Neural crest cell (in vitro differentiated cells): Measurements from ENCODE around the gene ANTXRL. TPM values are rescaled to one million over a fixed set of nuclear protein-coding genes. Genes with fewer than 3 reads are reported as not detected.
"Not testable (repeated sequence)": the region's sequence is repeated elsewhere in the genome, so short reads cannot be mapped to it uniquely, and the experiment has no call there.

ENCODE experiments used
- DNase-seq: peaks from one replicate; pipeline ENCODE4 v3.0.0; 2021; ENCODE audit warnings: low read depth, mixed read lengths, low spot score
- H3K27ac Mint-ChIP-seq: one replicate; pipeline ENCODE4 v1.8.0; 2021; ENCODE audit warnings: mild to moderate bottlenecking, mixed read lengths; ENCODE audit not compliant: unreplicated experiment
- H3K27me3 Mint-ChIP-seq: 2 replicates; pipeline ENCODE4 v1.8.0; 2021; ENCODE audit warnings: low read depth, mild to moderate bottlenecking, mixed read lengths
- H3K36me3 Mint-ChIP-seq: 2 replicates; pipeline ENCODE4 v1.8.0; 2021; ENCODE audit warnings: low read depth, mild to moderate bottlenecking, mixed read lengths
- H3K4me1 Mint-ChIP-seq: 2 replicates; pipeline ENCODE4 v1.8.0; 2021; ENCODE audit warnings: mixed read lengths
- H3K4me3 Mint-ChIP-seq: one replicate; pipeline ENCODE4 v1.8.0; 2021; ENCODE audit warnings: mild to moderate bottlenecking, mixed read lengths
- H3K9me3 Mint-ChIP-seq: 2 replicates; pipeline ENCODE4 v1.8.0; 2021; ENCODE audit warnings: mixed read lengths
- CTCF ChIP-seq: fragments of 200-600 bp; sonication (generic); conservative IDR thresholded peaks from 2 replicates; pipeline ENCODE4 v1.5.0; 2021; ENCODE audit warnings: antibody characterized with exemption, mild to moderate bottlenecking
- total RNA-seq: library from RNA; stranded (reverse); gene quantifications from 2 replicates; pipeline ENCODE4 v1.2.1, GENCODE V29; 2021

ANTXRL gene
- total RNA-seq, 1 donor from 2014 or later, result not detected

- H3K4me1 Mint-ChIP-seq, result peaks cover 9% of the 10 kb centered on the region
- DNase-seq, result no peak
- H3K27ac Mint-ChIP-seq, result no peak overlapping the region
- no peak overlapping the region for H3K4me3 Mint-ChIP-seq
- no peaks in the 10 kb centered on the region for H3K9me3 Mint-ChIP-seq
- no peaks in the 10 kb centered on the region for H3K36me3 Mint-ChIP-seq
- H3K27me3 Mint-ChIP-seq, result peaks cover 3% of the 10 kb centered on the region
- no peak for TF ChIP-seq CTCF
Observed at GRCh38 chr10:46297406-46298204, 10.8 kb downstream of the ANTXRL start.

- Mint-ChIP-seq H3K9me3 (no peaks in the 10 kb centered on the region), H3K27me3 (peaks cover 2% of the 10 kb centered on the region), H3K27ac (peak overlapping the region; percentile 84), H3K36me3 (no peaks in the 10 kb centered on the region), H3K4me3 (no peak overlapping the region), H3K4me1 (no peaks in the 10 kb centered on the region)
- no peak for DNase-seq
- no peak for TF ChIP-seq CTCF
Observed at GRCh38 chr10:46298477-46299285, 11.9 kb downstream of the ANTXRL start.

DNA sequence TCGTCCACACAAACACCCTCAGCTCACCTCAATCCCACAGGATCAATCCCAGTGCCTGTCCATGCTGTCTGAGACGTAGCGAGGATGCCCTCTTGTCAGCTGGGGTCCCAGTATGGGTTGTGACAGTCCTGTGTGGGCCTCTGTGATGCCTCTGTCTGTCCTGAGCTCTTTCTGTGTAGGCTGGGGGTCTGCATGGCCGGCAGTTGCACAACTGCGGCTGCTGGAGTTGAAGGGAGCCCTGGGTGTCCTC is 12.4 kb downstream of the ANTXRL start:
- H3K27ac Mint-ChIP-seq, result no peak overlapping the region
- no peaks in the 10 kb centered on the region for H3K4me1 Mint-ChIP-seq
- H3K36me3 Mint-ChIP-seq, result no peaks in the 10 kb centered on the region
- no peak for DNase-seq
- H3K27me3 Mint-ChIP-seq, result peaks cover 2% of the 10 kb centered on the region
- H3K9me3 Mint-ChIP-seq, result no peaks in the 10 kb centered on the region
- no peak for TF ChIP-seq CTCF
- H3K4me3 Mint-ChIP-seq, result no peak overlapping the region

DNA sequence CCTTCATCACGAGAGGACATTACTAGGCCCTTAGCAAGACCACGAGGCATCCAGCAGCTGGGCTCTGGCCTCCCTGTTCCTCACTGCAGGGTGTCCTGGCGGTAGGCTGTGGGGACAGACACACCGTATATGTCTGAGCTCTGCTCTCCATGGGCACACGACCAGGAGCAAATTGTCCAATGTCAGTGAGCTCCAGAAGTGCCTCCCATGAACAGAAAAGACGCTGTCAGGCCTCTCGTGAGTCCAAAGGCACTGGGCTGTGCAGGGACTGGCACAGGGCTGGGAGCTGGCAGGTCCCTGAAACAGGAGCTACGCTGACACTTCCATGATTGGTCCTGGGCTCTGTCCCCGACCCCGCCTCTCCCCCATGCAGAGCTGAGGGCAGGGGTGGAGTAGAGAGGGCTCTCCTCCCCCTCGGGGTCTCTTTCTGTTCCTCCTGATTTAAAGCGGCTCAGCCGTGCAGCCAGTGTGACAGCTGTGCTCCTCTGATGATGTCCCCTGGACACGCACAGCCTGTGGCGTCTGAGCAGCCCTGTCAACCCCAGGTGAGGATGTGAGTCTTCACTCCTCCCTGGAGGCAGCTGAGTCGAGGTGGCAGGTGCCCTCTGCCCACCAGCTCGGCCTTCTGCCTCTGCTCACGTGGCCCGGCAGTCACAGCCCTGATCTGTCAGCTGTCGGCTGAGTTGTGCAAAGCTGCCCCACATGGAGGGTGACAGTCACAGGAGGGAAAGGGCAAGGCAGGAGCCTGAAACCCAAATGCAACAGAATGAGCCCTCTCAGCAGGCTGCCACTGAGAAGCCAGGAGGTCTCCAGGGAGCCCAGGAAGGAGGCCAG is 13.0 kb downstream of the ANTXRL start:
- H3K36me3 Mint-ChIP-seq, result no peaks in the 10 kb centered on the region
- H3K9me3 Mint-ChIP-seq, result no peaks in the 10 kb centered on the region
- TF ChIP-seq CTCF, result no peak
- no peak overlapping the region for H3K27ac Mint-ChIP-seq
- H3K4me3 Mint-ChIP-seq, result no peak overlapping the region
- no peak for DNase-seq
- H3K4me1 Mint-ChIP-seq, result no peaks in the 10 kb centered on the region
- H3K27me3 Mint-ChIP-seq, result peaks cover 2% of the 10 kb centered on the region

DNA sequence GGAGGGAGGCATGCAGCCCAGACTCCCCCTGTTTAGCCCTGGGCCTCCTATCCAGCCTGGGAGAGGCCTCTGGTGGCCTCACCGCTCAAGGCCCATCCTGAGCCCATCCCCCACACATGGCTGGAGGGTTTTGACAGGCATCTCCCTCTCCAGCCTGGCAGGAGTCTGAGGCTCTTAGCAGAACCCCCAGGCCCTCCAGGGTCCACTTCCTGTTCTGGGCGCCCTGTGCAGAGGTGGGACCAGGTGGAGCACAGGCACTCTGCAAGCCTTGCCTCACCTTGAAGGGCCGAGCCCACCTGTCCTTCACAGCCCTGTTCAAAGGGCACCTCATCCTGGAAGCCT is 13.5 kb downstream of the ANTXRL start:
- DNase-seq, H3K4me1 Mint-ChIP-seq, H3K36me3 Mint-ChIP-seq, H3K27ac Mint-ChIP-seq, H3K4me3 Mint-ChIP-seq, H3K9me3 Mint-ChIP-seq, H3K27me3 Mint-ChIP-seq: not testable (repeated sequence)
